ENCODE measurements around the gene USP47.

DNA sequence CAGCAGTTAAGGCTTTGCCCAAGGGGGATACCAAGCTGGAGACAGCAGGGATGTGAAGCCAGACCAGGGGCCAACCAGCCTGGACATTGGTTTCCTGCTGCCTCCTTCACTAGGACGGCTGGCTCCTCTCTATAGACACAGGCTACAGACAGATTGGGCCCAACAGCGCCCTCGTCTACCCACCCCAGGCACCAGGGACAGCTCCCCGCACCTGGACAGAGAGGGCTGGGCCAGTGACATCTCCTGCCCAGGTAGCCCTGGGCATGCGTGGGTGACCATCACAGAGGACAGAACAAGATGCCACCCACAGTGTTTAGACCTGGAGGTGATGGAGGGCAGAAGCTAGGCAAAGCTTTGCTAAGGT lies 165.4 kb downstream of the USP47 start:
- TF ChIP-seq TAF1 (IDR thresholded peaks at IDR 0.05; ENCODE audit: low read depth, low read length), result no peak
- TF ChIP-seq POLR2A (IDR thresholded peaks at IDR 0.05; ENCODE audit: low read depth, low read length), result no peak
- no peak for TF ChIP-seq POLR2AphosphoS5 (IDR thresholded peaks at IDR 0.05; ENCODE audit: low read depth, low read length)
- TF ChIP-seq PAX5 (IDR thresholded peaks at IDR 0.05; ENCODE audit: insufficient read depth, low read length, severe bottlenecking), result no peak
- no peak for TF ChIP-seq SPI1 (IDR thresholded peaks at IDR 0.05; ENCODE audit: low read depth, low read length)
- no peak for TF ChIP-seq POU2F2 (IDR thresholded peaks at IDR 0.05; ENCODE audit: low read depth, low read length)

All from GM12891 (cell line).